ENCODE results near the gene RBM46.

The RBM46 gene

DNA sequence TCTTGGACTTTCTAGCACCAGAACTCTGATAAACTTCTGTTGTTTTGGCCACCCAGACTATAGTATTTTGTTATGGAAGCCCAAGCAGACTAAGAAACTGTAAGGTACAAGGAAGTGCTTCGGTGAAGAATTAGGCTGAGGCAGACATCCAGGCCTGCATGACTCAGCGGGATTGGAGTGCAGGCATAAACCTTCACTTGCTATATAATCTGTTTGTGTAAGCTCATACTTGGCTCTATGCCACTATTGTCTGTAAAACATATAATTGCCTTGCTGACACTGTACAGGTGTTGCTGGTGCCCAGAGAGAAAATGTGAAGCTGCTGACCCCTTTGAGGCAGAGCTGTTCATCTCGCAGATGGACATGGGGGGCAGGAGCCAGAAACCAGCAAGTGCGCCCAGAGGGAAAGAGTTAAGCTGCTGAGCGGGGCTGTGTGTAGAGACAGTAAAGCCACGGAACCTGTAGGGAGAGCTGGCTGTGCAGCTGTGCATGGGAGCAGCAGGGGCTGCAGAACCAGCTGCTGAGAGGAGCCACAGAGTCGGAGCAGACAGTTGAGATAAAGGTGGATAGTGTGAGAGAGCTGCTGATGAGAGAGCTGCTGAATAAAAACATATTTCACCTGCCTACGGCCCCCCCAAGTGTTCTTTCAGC is 96.2 kb downstream of the RBM46 start:
- Histone ChIP-seq H3K27me3 (ENCODE audit: insufficient read depth, low read depth) (no peaks in the 10 kb centered on the region), H3K79me2 (ENCODE audit: insufficient read depth, low read depth) (no peaks in the 10 kb centered on the region), H3K4me1 (ENCODE audit: low read depth, poor library complexity, severe bottlenecking) (no peaks in the 10 kb centered on the region), H3K9ac (no peak overlapping the region), H3K27ac (no peak overlapping the region), H4K20me1 (ENCODE audit: insufficient read depth) (no peaks in the 10 kb centered on the region), H2AFZ (ENCODE audit: low read depth) (no peak overlapping the region), H3K4me2 (no peak overlapping the region), H3K36me3 (ENCODE audit: insufficient read depth) (no peaks in the 10 kb centered on the region), H3K4me3 (IDR thresholded peaks at IDR 0.05; ENCODE audit: insufficient read depth, low read depth, low read length) (no peak overlapping the region)
- TF ChIP-seq, protein P1, sequence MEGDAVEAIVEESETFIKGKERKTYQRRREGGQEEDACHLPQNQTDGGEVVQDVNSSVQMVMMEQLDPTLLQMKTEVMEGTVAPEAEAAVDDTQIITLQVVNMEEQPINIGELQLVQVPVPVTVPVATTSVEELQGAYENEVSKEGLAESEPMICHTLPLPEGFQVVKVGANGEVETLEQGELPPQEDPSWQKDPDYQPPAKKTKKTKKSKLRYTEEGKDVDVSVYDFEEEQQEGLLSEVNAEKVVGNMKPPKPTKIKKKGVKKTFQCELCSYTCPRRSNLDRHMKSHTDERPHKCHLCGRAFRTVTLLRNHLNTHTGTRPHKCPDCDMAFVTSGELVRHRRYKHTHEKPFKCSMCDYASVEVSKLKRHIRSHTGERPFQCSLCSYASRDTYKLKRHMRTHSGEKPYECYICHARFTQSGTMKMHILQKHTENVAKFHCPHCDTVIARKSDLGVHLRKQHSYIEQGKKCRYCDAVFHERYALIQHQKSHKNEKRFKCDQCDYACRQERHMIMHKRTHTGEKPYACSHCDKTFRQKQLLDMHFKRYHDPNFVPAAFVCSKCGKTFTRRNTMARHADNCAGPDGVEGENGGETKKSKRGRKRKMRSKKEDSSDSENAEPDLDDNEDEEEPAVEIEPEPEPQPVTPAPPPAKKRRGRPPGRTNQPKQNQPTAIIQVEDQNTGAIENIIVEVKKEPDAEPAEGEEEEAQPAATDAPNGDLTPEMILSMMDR (conservative IDR thresholded peaks at IDR 0.05; ENCODE audit: low read depth, low read length), result no peak
